Thoracic aorta (tissue), 2 donors: ENCODE data around the gene PGM2. TPM values are rescaled to one million over a fixed set of nuclear protein-coding genes. Genes with fewer than 3 reads are reported as not detected.

Experiments used
- ATAC-seq: fragments of 150-250 bp; one replicate; pipeline ENCODE4 v1.8.0; 2017; ENCODE audit warnings: low read depth; ENCODE audit not compliant: insufficient number of reproducible peaks, low FRiP score
- DNase-seq: peaks from one replicate; pipeline ENCODE4 v3.0.0-alpha.2; 2020; ENCODE audit warnings: low spot score
- H3K27ac ChIP-seq, 2 donors: fragments of 200-600 bp; sonication (generic); 1 replicate in 1 of 2; 2 replicates in 1 of 2; pipeline ENCODE4 v1.5.1; 2016; ENCODE audit warnings: mild to moderate bottlenecking in 2 of 2, moderate library complexity in 2 of 2
- H3K27me3 ChIP-seq: fragments of 200-600 bp; sonication (generic); replicated peaks from 2 replicates; pipeline ENCODE4 v1.6.0; 2016; ENCODE audit warnings: mild to moderate bottlenecking; ENCODE audit not compliant: insufficient read depth
- H3K36me3 ChIP-seq: fragments of 200-600 bp; sonication (generic); one replicate; pipeline ENCODE4 v1.5.1; 2016
- H3K4me1 ChIP-seq, 2 donors: fragments of 200-600 bp; sonication (generic); 1 replicate in 1 of 2; 2 replicates in 1 of 2; pipeline versions ENCODE4 v1.5.1 to v1.6.0; 2016; ENCODE audit warnings: low read depth in 2 of 2, mild to moderate bottlenecking in 1 of 2; ENCODE audit not compliant: control insufficient read depth in 1 of 2
- H3K4me3 ChIP-seq: fragments of 200-600 bp; sonication (generic); 2 replicates; pipeline ENCODE4 v1.5.1; 2016; ENCODE audit warnings: mild to moderate bottlenecking
- H3K9me3 ChIP-seq: fragments of 200-600 bp; sonication (generic); 2 replicates; pipeline ENCODE4 v1.5.1; 2016
- CTCF ChIP-seq: fragments of 200-600 bp; sonication (generic); IDR thresholded peaks from one replicate; pipeline ENCODE4 v1.5.1; 2019; ENCODE audit warnings: antibody characterized with exemption
- total RNA-seq, 2 donors: library from RNA; depleted of rRNA; stranded (reverse); fragments of >200 nt; gene quantifications; one replicate each; pipeline versions ENCODE4 v1.1.0 to v1.2.3, GENCODE V29; 2016

PGM2 gene
- total RNA-seq, 2 donors from 2014 or later = 22.9 to 29.1 TPM

GRCh38 chr4:37835806-37836205, 9.3 kb downstream of the PGM2 start:
- peaks cover 0 to 9% of the 10 kb centered on the region in 2 donors for H3K4me1 ChIP-seq
- no peaks in the 10 kb centered on the region for H3K9me3 ChIP-seq
- no peak overlapping the region for H3K4me3 ChIP-seq
- DNase-seq (no peak), ATAC-seq (no peak)
- H3K36me3 ChIP-seq = peaks cover 8% of the 10 kb centered on the region
- no peaks in the 10 kb centered on the region for H3K27me3 ChIP-seq
- no peak overlapping the region for H3K27ac ChIP-seq
- no peak for TF ChIP-seq CTCF

- no peak for TF ChIP-seq CTCF
- no peaks in the 10 kb centered on the region for H3K9me3 ChIP-seq
- no peak for ATAC-seq
- H3K4me1 ChIP-seq = peaks cover 0 to 9% of the 10 kb centered on the region in 2 donors
- peaks cover 11% of the 10 kb centered on the region for H3K36me3 ChIP-seq
- no peak overlapping the region for H3K27ac ChIP-seq
- H3K27me3 ChIP-seq = no peaks in the 10 kb centered on the region
- DNase-seq = no peak
- H3K4me3 ChIP-seq = no peak overlapping the region
These were observed 9.8 kb downstream of the PGM2 start for GRCh38 chr4:37836274-37836673.

- H3K27ac ChIP-seq = peak overlapping the region in 1 of 2 donors; percentile 25
These were observed 10.5 kb downstream of the PGM2 start for GRCh38 chr4:37836838-37837440.

GRCh38 chr4:37837446-37837845, 11.0 kb downstream of the PGM2 start:
- peaks cover 14% of the 10 kb centered on the region for H3K36me3 ChIP-seq
- no peaks in the 10 kb centered on the region for H3K27me3 ChIP-seq
- no peak overlapping the region for H3K4me3 ChIP-seq
- no peak for ATAC-seq
- H3K9me3 ChIP-seq = no peaks in the 10 kb centered on the region
- TF ChIP-seq CTCF = no peak
- H3K4me1 ChIP-seq = peaks cover 0 to 9% of the 10 kb centered on the region in 2 donors
- no peak for DNase-seq
- peak overlapping the region in 1 of 2 donors; percentile 25 for H3K27ac ChIP-seq

More at GRCh38 chr4:37836838-37837440, 10.5 kb downstream of the PGM2 start:
- H3K4me1 ChIP-seq = peaks cover 0 to 9% of the 10 kb centered on the region in 2 donors
- H3K27me3 ChIP-seq = no peaks in the 10 kb centered on the region
- ATAC-seq (no peak), DNase-seq (no peak)
- TF ChIP-seq CTCF = no peak
- no peak overlapping the region for H3K4me3 ChIP-seq
- H3K36me3 ChIP-seq = peaks cover 14% of the 10 kb centered on the region
- H3K9me3 ChIP-seq = no peaks in the 10 kb centered on the region

GRCh38 chr4:37839426-37839825, 12.9 kb downstream of the PGM2 start:
- ATAC-seq (no peak), DNase-seq (no peak)
- no peak for TF ChIP-seq CTCF
- Histone ChIP-seq H3K27ac (no peak overlapping the region), H3K4me1 (peaks cover 0 to 9% of the 10 kb centered on the region in 2 donors), H3K9me3 (no peaks in the 10 kb centered on the region), H3K4me3 (no peak overlapping the region), H3K36me3 (peaks cover 14% of the 10 kb centered on the region), H3K27me3 (no peaks in the 10 kb centered on the region)
